Fibroblast of lung (primary cell): ENCODE data around the gene UBE2G1. TPM values are rescaled to one million over a fixed set of nuclear protein-coding genes. Genes with fewer than 3 reads are reported as not detected.

Source experiments
- DNase-seq, 2 donors: peaks; one replicate each; pipeline versions ENCODE4 v3.0.0 to v3.0.0-alpha.2; 2010; ENCODE audit warnings: low read depth in 2 of 2
- H2AFZ ChIP-seq: 2 replicates; pipeline ENCODE4 v1.5.1; 2012; ENCODE audit warnings: low read length, control low read depth, inconsistent platforms
- H3K27ac ChIP-seq: 2 replicates; pipeline ENCODE4 v1.5.1; 2011; ENCODE audit warnings: low read length, control low read depth; ENCODE audit not compliant: insufficient read depth
- H3K27me3 ChIP-seq: 2 replicates; pipeline ENCODE4 v1.5.1; 2011; ENCODE audit warnings: mild to moderate bottlenecking, low read length; ENCODE audit not compliant: control insufficient read depth, insufficient read depth
- H3K36me3 ChIP-seq: 2 replicates; pipeline ENCODE4 v1.5.1; 2011; ENCODE audit warnings: low read length; ENCODE audit not compliant: control insufficient read depth, insufficient read depth
- H3K4me1 ChIP-seq: 2 replicates; pipeline ENCODE4 v1.5.1; 2011; ENCODE audit warnings: low read length; ENCODE audit not compliant: control insufficient read depth, insufficient read depth; ENCODE audit errors: extremely low read depth
- H3K4me2 ChIP-seq: 2 replicates; pipeline ENCODE4 v1.5.1; 2011; ENCODE audit warnings: low read length, control low read depth; ENCODE audit not compliant: insufficient read depth; ENCODE audit errors: extremely low read depth
- H3K4me3 ChIP-seq, 4 experiments: fragments of 200-600 bp in 1 of 4; sonication (generic) in 1 of 4; replicated peaks in 1 of 4; 2 replicates each; pipeline ENCODE4 v1.5.1; 2011 to 2016; ENCODE audit warnings: low read length in 4 of 4, low read depth in 3 of 4, mild to moderate bottlenecking in 3 of 4, control low read depth in 2 of 4, inconsistent platforms in 1 of 4, mixed read lengths in 1 of 4; ENCODE audit not compliant: insufficient read depth in 1 of 4; ENCODE audit errors: control extremely low read depth in 1 of 4
- H3K79me2 ChIP-seq: 2 replicates; pipeline ENCODE4 v1.5.1; 2012; ENCODE audit warnings: mild to moderate bottlenecking, low read length, inconsistent platforms; ENCODE audit not compliant: control insufficient read depth, insufficient read depth
- H3K9ac ChIP-seq: 2 replicates; pipeline ENCODE4 v1.5.1; 2011; ENCODE audit warnings: mild to moderate bottlenecking, low read length, control low read depth; ENCODE audit not compliant: insufficient read depth
- H3K9me3 ChIP-seq: 2 replicates; pipeline ENCODE4 v1.5.1; 2012; ENCODE audit warnings: low read depth, low read length; ENCODE audit not compliant: control insufficient read depth, insufficient read depth
- H4K20me1 ChIP-seq: 2 replicates; pipeline ENCODE4 v1.5.1; 2011; ENCODE audit warnings: low read length; ENCODE audit not compliant: control insufficient read depth, insufficient read depth; ENCODE audit errors: extremely low read depth
- CTCF ChIP-seq, 2 donors: IDR thresholded peaks in 1 of 2; conservative IDR thresholded peaks in 1 of 2; 1 replicate in 1 of 2; 2 replicates in 1 of 2; pipeline ENCODE4 v1.5.1; 2011 to 2012; ENCODE audit warnings: low read length in 2 of 2, control low read depth in 1 of 2, inconsistent platforms in 1 of 2, low read depth in 1 of 2, mild to moderate bottlenecking in 1 of 2
- EZH2 ChIP-seq: IDR thresholded peaks from 2 replicates; pipeline ENCODE4 v1.5.1; 2012; ENCODE audit warnings: low read length, control low read depth, mild to moderate bottlenecking; ENCODE audit errors: missing control alignments
- polyA plus RNA-seq, 2 donors: library from polyadenylated mRNA; depleted of rRNA in 1 of 2; stranded (reverse) in 1 of 2; unstranded in 1 of 2; fragments of >200 nt; gene quantifications; 2 replicates each; pipeline ENCODE4 v1.2.1, GENCODE V29; 2011 to 2012; ENCODE audit warnings: missing spikeins in 1 of 2
- total RNA-seq: library from RNA; depleted of rRNA; stranded (reverse); fragments of >200 nt; gene quantifications from 2 replicates; pipeline ENCODE4 v1.2.1, GENCODE V29; 2014

UBE2G1 gene
- total and polyA plus RNA-seq, 2 donors (not counting 1 experiment from before 2014, with no cell fraction given), result 30.7 to 48.4 TPM

GRCh38 chr17:4309897-4310296, 56.6 kb downstream of the UBE2G1 start:
- H3K79me2 ChIP-seq, result peaks cover 63% of the 10 kb centered on the region
- H3K4me1 ChIP-seq, result peaks cover 3% of the 10 kb centered on the region
- no peaks in the 10 kb centered on the region for H3K9me3 ChIP-seq
- no peak for TF ChIP-seq EZH2
- TF ChIP-seq CTCF (conservative IDR thresholded peaks at IDR 0.05 in 1 of 2, IDR thresholded peaks at IDR 0.05 in 1 of 2; ENCODE audit: low read depth in 1 of 2, low read length in 2 of 2), result no peak
- no peak overlapping the region for H3K27ac ChIP-seq
- H4K20me1 ChIP-seq, result no peaks in the 10 kb centered on the region
- no peaks in the 10 kb centered on the region for H3K27me3 ChIP-seq
- no peaks in the 10 kb centered on the region for H3K36me3 ChIP-seq
- H3K4me3 ChIP-seq, result no peak overlapping the region
- H3K4me2 ChIP-seq, result no peak overlapping the region
- no peak overlapping the region for H3K9ac ChIP-seq
- DNase-seq, result no peak
- no peak overlapping the region for H2AFZ ChIP-seq

GRCh38 chr17:4307179-4307930, 59.1 kb downstream of the UBE2G1 start:
- no peak overlapping the region for H3K9ac ChIP-seq
- no peak overlapping the region for H3K27ac ChIP-seq
- DNase-seq, result no peak
- H2AFZ ChIP-seq, result no peak overlapping the region
- H3K27me3 ChIP-seq, result no peaks in the 10 kb centered on the region
- peaks cover 3% of the 10 kb centered on the region for H3K4me1 ChIP-seq
- no peaks in the 10 kb centered on the region for H3K9me3 ChIP-seq
- no peaks in the 10 kb centered on the region for H3K36me3 ChIP-seq
- H3K4me3 ChIP-seq, result no peak overlapping the region
- TF ChIP-seq CTCF (conservative IDR thresholded peaks at IDR 0.05 in 1 of 2, IDR thresholded peaks at IDR 0.05 in 1 of 2; ENCODE audit: low read depth in 1 of 2, low read length in 2 of 2) (no peak), EZH2 (no peak)
- no peaks in the 10 kb centered on the region for H4K20me1 ChIP-seq
- peaks cover 45% of the 10 kb centered on the region for H3K79me2 ChIP-seq
- H3K4me2 ChIP-seq, result no peak overlapping the region

GRCh38 chr17:4305224-4305623, 61.3 kb downstream of the UBE2G1 start:
- H3K4me3 ChIP-seq, result no peak overlapping the region
- no peaks in the 10 kb centered on the region for H3K4me1 ChIP-seq
- H3K9me3 ChIP-seq, result no peaks in the 10 kb centered on the region
- H3K36me3 ChIP-seq, result peaks cover 3% of the 10 kb centered on the region
- no peak overlapping the region for H3K9ac ChIP-seq
- no peaks in the 10 kb centered on the region for H3K27me3 ChIP-seq
- H3K79me2 ChIP-seq, result peaks cover 32% of the 10 kb centered on the region
- no peak overlapping the region for H2AFZ ChIP-seq
- no peak overlapping the region for H3K4me2 ChIP-seq
- TF ChIP-seq EZH2 (no peak), CTCF (conservative IDR thresholded peaks at IDR 0.05 in 1 of 2, IDR thresholded peaks at IDR 0.05 in 1 of 2; ENCODE audit: low read depth in 1 of 2, low read length in 2 of 2) (no peak)
- H3K27ac ChIP-seq, result no peak overlapping the region
- no peaks in the 10 kb centered on the region for H4K20me1 ChIP-seq
- no peak for DNase-seq
